Heart left ventricle (tissue), 16 donors: ENCODE results near the gene DMWD. TPM values are rescaled to one million over a fixed set of nuclear protein-coding genes. Genes with fewer than 3 reads are reported as not detected.

Source experiments
- ATAC-seq, 4 donors: fragments of 200-7000 bp; cut with Tn5 transposase; one replicate each; pipeline ENCODE4 v1.9.1; 2020 to 2022; ENCODE audit warnings: moderate library complexity in 4 of 4, mild to moderate bottlenecking in 3 of 4, moderate number of reproducible peaks in 1 of 4
- DNase-seq, 5 donors: peaks; one replicate each; pipeline ENCODE4 v3.0.0-alpha.2; 2020
- H3K27ac ChIP-seq, 12 donors: fragments of 200-600 bp; sonication (generic) in 4 of 12; one replicate each; pipeline versions ENCODE4 v1.5.0 to v1.8.0; 2016 to 2022; ENCODE audit warnings: mild to moderate bottlenecking in 2 of 12
- H3K27me3 ChIP-seq, 9 donors: fragments of 200-600 bp; sonication (generic) in 2 of 9; one replicate each; pipeline versions ENCODE4 v1.5.1 to v1.8.0; 2016 to 2022; ENCODE audit warnings: mild to moderate bottlenecking in 3 of 9
- H3K36me3 ChIP-seq, 9 donors: fragments of 200-600 bp; sonication (generic) in 2 of 9; one replicate each; pipeline versions ENCODE4 v1.5.0 to v1.8.0; 2018 to 2022; ENCODE audit warnings: mild to moderate bottlenecking in 2 of 9
- H3K4me1 ChIP-seq, 12 donors: fragments of 200-600 bp; sonication (generic) in 4 of 12; one replicate each; pipeline versions ENCODE4 v1.5.0 to v1.8.0; 2016 to 2022; ENCODE audit warnings: mild to moderate bottlenecking in 3 of 12
- H3K4me3 ChIP-seq, 12 donors: fragments of 200-600 bp; sonication (generic) in 4 of 12; one replicate each; pipeline versions ENCODE4 v1.5.0 to v1.8.0; 2017 to 2022; ENCODE audit warnings: mild to moderate bottlenecking in 9 of 12, moderate library complexity in 4 of 12
- H3K9me3 ChIP-seq, 12 donors: fragments of 200-600 bp; sonication (generic) in 4 of 12; one replicate each; pipeline versions ENCODE4 v1.5.0 to v1.8.0; 2016 to 2022; ENCODE audit warnings: mild to moderate bottlenecking in 1 of 12
- POLR2A ChIP-seq, 2 donors: fragments of 450-650 bp; IDR thresholded peaks; one replicate each; pipeline ENCODE4 v1.6.1; 2017; ENCODE audit warnings: antibody characterized with exemption in 2 of 2, mild to moderate bottlenecking in 2 of 2, moderate library complexity in 2 of 2
- WGBS, 4 donors: extraction: QIAGEN DNeasy Blood & Tissue Kit in 2 of 4; methylation state at CpG; one replicate each; pipeline versions ENCODE4 v1.1.5 to v1.1.7; 2013 to 2018; 5-methylcytosine and 5-hydroxymethylcytosine counted together
- intact Hi-C, 10 donors: fragments of 100-400 bp; cut with DNase I; formaldehyde crosslinking; loops; one replicate each; pipeline versions ENCODE4 v1.11.1 to v1.14.2; 2022
- polyA plus RNA-seq, 2 donors: library from polyadenylated mRNA; stranded (reverse); fragments of 200-250 nt; gene quantifications; one replicate each; pipeline ENCODE4 v1.2.3, GENCODE V29; 2013
- total RNA-seq, 9 donors: library from RNA; depleted of rRNA in 2 of 9; stranded (reverse); fragments of >200 nt in 2 of 9; fragmentation: NEBNext Ultra II Directional in 3 of 9; extraction: Animal tissue kit (Norgen Biotek cat#: 25700) in 3 of 9; gene quantifications; one replicate each; pipeline versions ENCODE4 v1.1.0 to v1.2.4, GENCODE V29; 2016 to 2023
- TF ChIP-seq, protein P1 (sequence below), 12 donors: fragments of 200-600 bp; sonication (generic) in 4 of 12; IDR thresholded peaks; one replicate each; pipeline versions ENCODE4 v1.5.0 to v1.8.0; 2018 to 2022; ENCODE audit warnings: antibody characterized with exemption in 12 of 12, mild to moderate bottlenecking in 5 of 12
- donor health status: ischemic (EF 13 %, LVEDD 7.1; RV severe dilation, severe dysfunction).
- donor health status: healthy with polysubstance abuse.
- donor health status: DM: no; HTN: yes; CAD: no.
- donor health status: DM: no; HTN: no; CAD: no.
- donor health status: ischemic (EF 25% LVEDD 6.9; RV normal size, moderate dysfunction).
- donor health status: ischemic (EF 25% LVEDD 5.7; RV mildly dilated, moderate dysfunction).
- donor health status: healthy.
- donor health status: DM: yes; HTN: yes; CAD: no.
- donor health status: ischemic (EF 35%, LVEDD 5.7; RV mildly dilated, moderate dysfunction).
- donor health status: nonischemic (EF 11% LVEDD 7.7; RV severe dilation, severe dysfunction).
- donor health status: DM: yes; HTN: yes; CAD: no.
- donor health status: PGD.
- donor health status: ischemic (EF 29% LVEDD 5.4; RV normal size, mild dysfunction).
- donor health status: nonischemic (EF 23%, LVEDD 6.1; RV moderate dilation, normal function).

DMWD gene
- total and polyA plus RNA-seq, 11 donors = 41.8 to 109 (median 67.3) TPM

DNA sequence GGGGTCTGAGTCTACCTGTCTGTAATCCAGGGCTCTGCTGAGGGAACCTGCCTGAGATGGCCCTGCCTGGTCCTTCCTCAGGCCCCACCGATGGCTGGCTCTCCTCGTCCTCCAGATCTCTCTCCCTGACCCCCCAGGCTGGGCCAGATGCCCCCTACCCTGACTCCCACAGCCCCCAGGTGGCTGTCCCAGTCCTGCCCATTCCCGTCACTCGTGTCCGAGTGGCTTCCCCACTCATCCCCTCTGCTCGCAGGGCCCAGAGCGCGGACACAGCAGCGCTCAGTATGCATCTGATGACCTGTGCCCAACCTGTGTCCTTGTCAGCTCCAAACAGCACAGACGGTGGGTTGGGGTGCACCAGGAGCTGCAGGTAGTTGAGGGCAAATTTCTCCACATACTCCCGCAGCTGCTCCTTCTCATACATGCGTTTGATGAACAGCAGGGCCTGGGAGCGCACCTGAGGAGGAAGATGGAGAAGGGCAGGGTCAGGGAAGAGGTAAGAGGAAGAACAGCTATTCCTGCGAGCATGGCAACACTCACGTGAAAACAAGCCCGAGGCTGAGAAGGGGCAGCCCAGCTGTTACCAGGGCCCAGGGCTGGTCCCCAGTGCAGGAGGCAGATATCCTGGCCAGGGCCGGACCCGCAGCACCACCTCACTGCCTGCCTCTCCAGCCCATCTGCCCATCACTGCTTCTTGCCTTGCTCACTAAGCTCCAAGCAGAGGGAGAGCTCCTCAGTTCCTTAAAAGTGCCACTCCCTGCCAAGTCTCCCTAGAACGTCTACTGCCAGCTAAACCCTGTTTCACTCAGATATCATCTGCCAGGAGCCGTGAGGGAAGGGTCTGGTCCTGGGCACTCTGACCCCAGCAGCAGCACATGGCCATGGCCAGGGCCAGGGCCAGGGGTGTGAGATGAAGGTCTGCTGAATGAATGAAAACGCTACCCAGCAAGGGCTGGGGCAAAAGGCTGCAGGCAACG, 33.6 kb upstream of the DMWD start:
- Histone ChIP-seq H3K27me3 (no peaks in the 10 kb centered on the region), H3K4me1 (peaks cover 0 to 8% (median 0%) of the 10 kb centered on the region in 12 donors), H3K9me3 (no peaks in the 10 kb centered on the region), H3K4me3 (no peak overlapping the region), H3K27ac (no peak overlapping the region), H3K36me3 (peaks cover 0 to 97% (median 93%) of the 10 kb centered on the region in 9 donors)
- ATAC-seq (no peak), DNase-seq (peak in 1 of 5 donors; percentile 43)
- TF ChIP-seq, protein P1, sequence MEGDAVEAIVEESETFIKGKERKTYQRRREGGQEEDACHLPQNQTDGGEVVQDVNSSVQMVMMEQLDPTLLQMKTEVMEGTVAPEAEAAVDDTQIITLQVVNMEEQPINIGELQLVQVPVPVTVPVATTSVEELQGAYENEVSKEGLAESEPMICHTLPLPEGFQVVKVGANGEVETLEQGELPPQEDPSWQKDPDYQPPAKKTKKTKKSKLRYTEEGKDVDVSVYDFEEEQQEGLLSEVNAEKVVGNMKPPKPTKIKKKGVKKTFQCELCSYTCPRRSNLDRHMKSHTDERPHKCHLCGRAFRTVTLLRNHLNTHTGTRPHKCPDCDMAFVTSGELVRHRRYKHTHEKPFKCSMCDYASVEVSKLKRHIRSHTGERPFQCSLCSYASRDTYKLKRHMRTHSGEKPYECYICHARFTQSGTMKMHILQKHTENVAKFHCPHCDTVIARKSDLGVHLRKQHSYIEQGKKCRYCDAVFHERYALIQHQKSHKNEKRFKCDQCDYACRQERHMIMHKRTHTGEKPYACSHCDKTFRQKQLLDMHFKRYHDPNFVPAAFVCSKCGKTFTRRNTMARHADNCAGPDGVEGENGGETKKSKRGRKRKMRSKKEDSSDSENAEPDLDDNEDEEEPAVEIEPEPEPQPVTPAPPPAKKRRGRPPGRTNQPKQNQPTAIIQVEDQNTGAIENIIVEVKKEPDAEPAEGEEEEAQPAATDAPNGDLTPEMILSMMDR (IDR thresholded peaks at IDR 0.05) = no peak
- no peak for TF ChIP-seq POLR2A (IDR thresholded peaks at IDR 0.05)
- intact Hi-C loops = no loop called here
- 83 to 93% (median 85%) methylated on average over 22 of the region's 22 CpGs for WGBS, 4 donors

DNA sequence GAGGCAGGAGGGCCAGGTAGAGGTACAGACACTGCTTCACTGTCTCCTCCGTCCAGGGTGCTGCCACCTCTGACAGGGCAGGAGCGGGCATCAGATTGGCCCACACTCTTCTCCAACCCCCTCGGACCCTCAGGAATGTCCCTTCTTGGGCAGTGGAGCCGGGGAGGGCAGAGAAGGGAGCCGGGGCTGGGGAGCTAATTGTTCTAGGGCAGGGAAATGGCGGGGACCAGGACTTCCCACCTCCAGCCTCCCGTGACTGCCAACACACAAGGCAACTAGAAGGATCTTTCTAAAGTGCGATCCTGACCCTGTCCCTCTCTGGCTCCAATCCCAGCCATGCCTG, 32.6 kb upstream of the DMWD start:
- DNase-seq = no peak

DNA sequence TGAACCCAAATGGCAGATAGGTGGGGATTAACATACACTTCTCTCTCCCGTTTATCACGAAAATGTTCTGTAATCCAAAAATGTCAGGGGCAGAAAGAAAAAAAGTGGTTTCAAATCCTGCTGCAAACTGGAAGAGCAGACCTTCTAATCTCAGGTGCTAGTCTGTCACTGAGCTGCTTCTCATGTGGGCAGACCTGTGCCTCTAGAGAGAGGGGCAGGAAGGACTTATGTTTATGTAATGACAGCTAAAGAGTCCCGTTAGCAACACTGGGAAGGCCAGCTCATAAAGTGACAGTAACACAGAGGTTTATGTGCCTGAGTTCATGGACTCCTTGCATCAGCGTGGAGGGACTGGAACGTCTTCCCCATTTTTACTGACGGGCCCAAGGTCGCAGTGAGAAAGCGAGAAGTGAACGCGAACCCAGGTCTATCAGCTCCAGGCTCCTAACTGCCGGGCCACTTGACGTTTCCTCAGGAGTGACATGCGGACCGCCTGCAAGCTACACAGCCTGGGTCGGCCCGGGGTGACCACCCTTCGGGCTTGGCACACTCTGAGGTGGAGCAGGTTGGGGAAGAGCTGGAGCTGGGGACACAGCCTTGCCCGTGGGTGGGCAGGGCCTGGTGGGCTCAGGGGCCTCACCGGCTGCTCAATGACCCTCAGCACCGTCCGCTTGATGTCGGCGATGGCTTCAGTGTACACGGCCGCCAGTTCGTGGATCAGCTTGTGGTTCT, 32.1 kb upstream of the DMWD start:
- no peaks in the 10 kb centered on the region for H3K27me3 ChIP-seq
- H3K36me3 ChIP-seq = peaks cover 0 to 96% (median 90%) of the 10 kb centered on the region in 9 donors
- DNase-seq (peak in 2 of 5 donors; percentile 6 to 54), ATAC-seq (no peak)
- H3K4me3 ChIP-seq = no peak overlapping the region
- intact Hi-C loops = no loop called here
- TF ChIP-seq POLR2A (IDR thresholded peaks at IDR 0.05) = no peak
- TF ChIP-seq, protein P1 (IDR thresholded peaks at IDR 0.05) = no peak
- H3K27ac ChIP-seq = no peak overlapping the region
- WGBS, 4 donors = 84 to 93% (median 88%) methylated on average over 14 to 26 of the region's 26 CpGs
- H3K4me1 ChIP-seq = peaks cover 0 to 8% (median 0%) of the 10 kb centered on the region in 12 donors
- H3K9me3 ChIP-seq = no peaks in the 10 kb centered on the region

More for the DNA sequence above, 32.6 kb upstream of the DMWD start:
- TF ChIP-seq POLR2A (IDR thresholded peaks at IDR 0.05) = no peak
- TF ChIP-seq, protein P1 (IDR thresholded peaks at IDR 0.05) = no peak
- no peaks in the 10 kb centered on the region for H3K9me3 ChIP-seq
- no peak overlapping the region for H3K4me3 ChIP-seq
- H3K27ac ChIP-seq = no peak overlapping the region
- intact Hi-C loops = no loop called here
- H3K4me1 ChIP-seq = peaks cover 0 to 8% (median 0%) of the 10 kb centered on the region in 12 donors
- WGBS, 4 donors = 91 to 97% (median 93%) methylated on average over 7 to 8 of the region's 8 CpGs
- peaks cover 0 to 96% (median 90%) of the 10 kb centered on the region in 9 donors for H3K36me3 ChIP-seq
- H3K27me3 ChIP-seq = no peaks in the 10 kb centered on the region
- no peak for ATAC-seq

DNA sequence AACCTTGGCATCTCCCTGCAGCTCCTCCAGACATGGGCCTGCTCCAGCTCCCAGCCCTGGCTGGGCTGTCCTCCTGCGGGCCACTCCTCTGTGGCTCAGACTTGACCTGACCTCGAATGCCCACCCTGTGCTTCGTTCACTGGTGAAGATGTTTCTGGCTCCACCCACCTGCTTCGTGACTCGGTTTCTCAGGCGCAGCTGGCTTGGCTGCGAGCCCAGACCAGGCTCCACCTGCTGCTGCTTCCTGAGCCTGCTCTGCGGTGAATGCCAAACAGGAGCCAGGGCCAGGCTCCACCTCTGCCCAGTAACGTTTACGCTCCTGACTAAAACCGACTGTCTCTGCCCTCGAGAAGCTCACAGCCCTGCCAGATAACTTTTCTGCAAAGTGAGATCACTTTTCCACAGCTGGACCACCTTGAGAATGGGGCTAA, 31.4 kb upstream of the DMWD start:
- Histone ChIP-seq H3K4me1 (peaks cover 0 to 8% (median 0%) of the 10 kb centered on the region in 12 donors), H3K9me3 (no peaks in the 10 kb centered on the region), H3K27me3 (no peaks in the 10 kb centered on the region), H3K36me3 (peaks cover 0 to 91% (median 84%) of the 10 kb centered on the region in 9 donors), H3K4me3 (no peak overlapping the region), H3K27ac (no peak overlapping the region)
- DNase-seq = peak in 2 of 5 donors; percentile 30 to 55
- ATAC-seq = no peak
- TF ChIP-seq, protein P1 (IDR thresholded peaks at IDR 0.05) = no peak
- no peak for TF ChIP-seq POLR2A (IDR thresholded peaks at IDR 0.05)
- intact Hi-C loops = no loop called here
- 35 to 68% (median 62%) methylated on average over 10 to 12 of the region's 12 CpGs for WGBS, 4 donors
